Jurkat, Clone E6-1 (cell line): ENCODE measurements around the gene SGK2.
A peak's percentile ranks its signal among the peaks of the same experiment; 100 is the strongest.

ENCODE experiments used
- DNase-seq: peaks from one replicate; pipeline ENCODE4 v3.0.0-alpha.2; 2011; ENCODE audit warnings: low read depth, low spot score
- H3K4me3 ChIP-seq: 2 replicates; pipeline ENCODE4 v1.5.1; 2011; ENCODE audit warnings: mild to moderate bottlenecking, low read length, control low read depth, moderate library complexity

SGK2 gene

GRCh38 chr20:43550456-43550855 is 8.4 kb upstream of the SGK2 start:
- no peak for DNase-seq
- H3K4me3 ChIP-seq: no peak overlapping the region

- no peak overlapping the region for H3K4me3 ChIP-seq
- no peak for DNase-seq
Measured at GRCh38 chr20:43554369-43554768, 4.5 kb upstream of the SGK2 start.

DNA sequence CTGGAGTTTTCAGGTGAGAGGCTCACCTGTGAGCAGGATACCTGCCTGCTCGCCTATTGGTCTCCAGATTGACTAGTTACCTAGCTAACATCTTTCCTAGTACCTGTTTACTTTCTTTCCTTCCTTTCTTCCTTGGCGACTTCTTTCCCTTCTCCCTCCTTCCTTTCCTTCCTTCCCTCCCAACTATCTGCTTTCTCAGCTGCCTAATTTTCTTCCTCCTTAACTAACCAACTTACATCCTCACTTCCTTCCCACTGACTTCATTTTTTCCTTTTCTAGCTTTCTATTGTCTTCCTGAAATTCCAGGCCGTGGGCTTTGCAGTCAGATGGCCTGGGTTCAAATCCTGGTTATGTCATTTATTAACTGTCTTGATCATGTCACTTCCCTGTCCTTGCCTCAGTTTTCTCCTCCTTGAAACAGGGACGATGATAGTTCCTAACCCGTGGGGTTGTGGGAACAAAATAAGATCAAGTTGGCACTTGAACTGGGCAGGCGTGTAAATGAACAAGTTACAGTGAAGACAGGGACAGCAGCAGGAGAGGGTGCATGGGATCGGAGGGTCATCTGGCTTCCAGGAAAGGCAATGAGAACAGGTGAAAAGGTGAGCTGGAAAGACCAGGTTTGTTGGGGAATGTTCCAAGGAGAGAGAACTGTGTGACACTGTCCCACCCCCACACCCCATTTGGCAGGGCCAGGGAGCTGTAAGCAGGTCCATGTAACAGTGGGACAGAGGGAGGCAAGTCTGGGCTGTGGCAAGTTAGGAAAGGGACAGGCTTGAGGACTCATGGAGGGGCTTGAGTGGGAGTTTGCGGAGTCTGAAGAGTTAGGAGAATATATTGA is 540 bp downstream of the SGK2 start:
- no peak for DNase-seq
- no peak overlapping the region for H3K4me3 ChIP-seq

DNA sequence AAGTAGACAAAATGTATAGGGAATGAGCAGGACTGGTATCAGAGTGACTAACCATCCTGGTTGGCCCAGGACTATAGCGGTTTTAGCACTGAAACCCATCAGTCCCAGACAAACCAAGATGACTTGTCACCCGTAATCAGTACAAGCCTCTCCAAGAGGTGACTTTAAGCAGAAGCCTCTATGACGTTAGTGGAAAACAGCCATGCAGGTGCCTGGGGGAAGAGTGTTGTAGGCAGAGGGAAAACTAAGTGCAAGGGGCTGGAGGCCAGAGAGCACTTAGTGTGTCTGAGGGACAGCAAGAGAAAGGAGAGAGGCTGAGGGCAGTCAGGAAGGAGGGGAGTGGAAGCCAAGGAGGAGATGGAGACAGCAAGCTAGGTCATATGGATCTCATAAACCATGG is 2.1 kb downstream of the SGK2 start:
- H3K4me3 ChIP-seq: no peak overlapping the region
- no peak for DNase-seq

DNA sequence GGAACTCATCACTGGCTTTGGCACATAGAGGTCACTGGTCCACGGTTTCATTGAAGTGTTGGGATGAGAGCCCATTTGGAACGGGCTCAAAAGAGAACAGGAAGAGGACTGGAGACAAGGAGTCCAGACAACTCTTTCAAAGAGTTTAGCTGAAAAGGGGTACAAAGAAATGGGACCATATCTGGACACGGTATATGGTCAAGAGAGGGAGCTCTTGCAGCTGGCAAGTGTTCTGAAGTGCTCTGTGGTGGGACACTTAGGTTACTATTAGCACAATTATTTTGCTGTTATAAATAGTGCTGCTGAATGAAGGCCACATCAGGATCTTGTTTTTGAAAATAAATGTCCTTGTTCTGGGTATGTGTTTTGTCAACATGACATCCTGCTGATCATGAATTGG is 4.6 kb downstream of the SGK2 start:
- no peak overlapping the region for H3K4me3 ChIP-seq
- no peak for DNase-seq

- no peak for DNase-seq
- H3K4me3 ChIP-seq: no peak overlapping the region
Measured at GRCh38 chr20:43563991-43564390, 5.2 kb downstream of the SGK2 start.

- DNase-seq: no peak
- H3K4me3 ChIP-seq: no peak overlapping the region
Measured at GRCh38 chr20:43564455-43564854, 5.6 kb downstream of the SGK2 start.

DNA sequence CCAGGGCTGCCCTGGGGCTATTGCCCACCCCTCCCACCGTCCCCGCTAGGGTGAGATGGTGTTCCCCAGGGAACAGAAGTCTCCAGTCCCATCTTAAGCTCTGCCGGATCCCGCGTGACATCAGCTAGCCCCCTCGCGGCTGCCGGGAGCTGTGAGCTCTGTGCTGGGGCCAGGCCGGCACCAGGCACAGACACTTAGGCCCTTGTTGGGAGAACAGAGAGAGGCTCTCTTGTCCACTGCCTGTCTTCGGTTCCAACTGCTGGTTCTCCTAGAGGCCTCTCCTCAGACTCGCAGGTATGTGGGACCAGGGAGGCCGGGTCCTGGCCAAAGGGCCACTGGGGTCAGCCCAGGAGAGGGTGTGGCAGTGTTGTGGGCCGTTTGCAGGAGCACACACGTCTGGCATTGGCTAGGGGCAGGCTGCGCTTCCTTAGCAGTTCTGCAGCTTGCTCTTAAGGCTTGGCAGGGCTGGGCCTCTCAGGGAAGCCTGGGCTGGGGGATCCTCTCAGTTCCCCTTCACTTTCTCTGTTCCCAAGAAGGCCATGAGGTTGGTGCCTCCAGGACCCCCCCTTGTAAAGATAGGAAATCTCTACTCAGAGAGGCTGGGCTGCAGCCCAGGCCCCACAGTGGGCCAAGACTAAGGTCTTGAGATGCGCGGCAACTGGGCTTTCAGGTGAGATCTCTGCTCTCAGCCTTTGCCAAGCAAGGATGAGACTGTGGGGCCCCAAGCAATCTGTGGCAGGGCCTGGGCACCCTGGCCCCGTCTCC is 6.3 kb downstream of the SGK2 start:
- no peak for DNase-seq
- no peak overlapping the region for H3K4me3 ChIP-seq

GRCh38 chr20:43565758-43566104 is 6.9 kb downstream of the SGK2 start:
- H3K4me3 ChIP-seq: no peak overlapping the region
- DNase-seq: no peak

- H3K4me3 ChIP-seq: no peak overlapping the region
- no peak for DNase-seq
Measured at GRCh38 chr20:43567477-43567876, 8.7 kb downstream of the SGK2 start.

DNA sequence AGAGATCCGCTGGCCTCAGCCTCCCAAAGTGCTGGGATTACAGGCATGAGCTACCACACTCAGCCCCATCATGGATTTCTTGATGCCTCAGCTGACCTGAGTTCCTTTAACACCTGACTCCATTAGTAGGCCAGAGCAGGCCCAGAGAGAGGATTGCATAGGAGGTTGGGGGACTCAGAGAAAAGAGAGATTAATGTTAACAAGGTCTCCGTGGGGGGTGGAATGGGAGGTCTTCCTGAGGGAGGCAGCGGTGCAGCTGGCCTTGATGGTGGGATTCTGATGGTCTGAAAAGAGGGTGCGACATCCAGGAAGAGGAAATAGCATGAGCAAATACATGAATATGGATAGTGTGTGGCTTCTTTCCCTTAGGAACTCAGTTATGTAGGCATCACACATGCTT is 9.9 kb downstream of the SGK2 start:
- H3K4me3 ChIP-seq: no peak overlapping the region
- DNase-seq: no peak

DNA sequence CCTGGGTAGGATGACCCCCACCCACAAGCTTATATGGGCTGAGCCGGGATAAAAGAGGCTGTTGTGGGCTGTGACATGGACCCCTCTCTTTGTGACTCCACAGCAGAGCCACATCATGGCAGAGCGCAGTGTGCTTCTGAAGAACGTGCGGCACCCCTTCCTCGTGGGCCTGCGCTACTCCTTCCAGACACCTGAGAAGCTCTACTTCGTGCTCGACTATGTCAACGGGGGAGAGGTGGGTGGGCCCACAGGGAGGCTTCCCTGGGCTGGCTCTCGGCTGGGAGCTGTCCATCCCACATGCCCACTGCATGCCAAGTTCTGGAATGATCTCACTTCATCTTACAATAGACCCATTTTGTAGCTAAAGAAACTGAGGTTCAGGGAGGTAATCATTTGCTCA is 10.5 kb downstream of the SGK2 start:
- H3K4me3 ChIP-seq: no peak overlapping the region
- DNase-seq: no peak

DNA sequence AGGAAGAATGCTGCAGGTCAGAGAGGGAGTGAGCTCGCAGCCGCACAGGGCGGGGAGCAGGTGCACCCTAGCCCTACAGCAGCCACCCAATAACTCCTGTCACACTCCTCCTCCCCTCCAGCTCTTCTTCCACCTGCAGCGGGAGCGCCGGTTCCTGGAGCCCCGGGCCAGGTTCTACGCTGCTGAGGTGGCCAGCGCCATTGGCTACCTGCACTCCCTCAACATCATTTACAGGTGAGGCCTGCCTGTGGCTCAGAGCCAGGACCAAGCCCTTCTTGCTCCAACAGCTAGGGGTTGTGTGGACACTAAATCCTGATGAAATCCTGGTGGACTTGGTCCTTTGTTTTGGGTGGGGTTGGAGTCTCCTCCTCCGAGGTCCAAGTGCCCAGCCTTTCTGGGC is 11.7 kb downstream of the SGK2 start:
- H3K4me3 ChIP-seq: no peak overlapping the region
- DNase-seq: no peak

DNA sequence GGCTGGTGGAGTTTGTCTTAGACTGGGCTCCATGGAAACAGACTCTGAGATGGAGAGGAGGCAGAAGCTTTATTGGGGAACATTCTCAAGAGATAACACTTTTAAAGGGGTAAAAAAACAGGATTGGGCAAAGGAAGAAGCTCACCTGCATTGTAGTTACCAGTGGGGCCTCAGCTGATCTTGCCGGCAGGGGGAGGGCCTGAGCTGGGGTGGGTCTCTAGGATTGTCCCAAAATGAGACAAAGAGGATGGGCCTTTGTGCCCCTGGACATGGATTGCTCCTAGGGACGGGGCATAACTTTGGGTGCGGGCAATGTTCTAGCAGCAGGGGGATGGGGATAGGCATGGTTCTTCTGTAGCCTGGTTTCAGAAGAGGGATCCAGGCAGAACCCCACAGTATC is 12.5 kb downstream of the SGK2 start:
- no peak for DNase-seq
- H3K4me3 ChIP-seq: no peak overlapping the region

- no peak overlapping the region for H3K4me3 ChIP-seq
- no peak for DNase-seq
Measured at GRCh38 chr20:43571771-43572170, 12.9 kb downstream of the SGK2 start.

DNA sequence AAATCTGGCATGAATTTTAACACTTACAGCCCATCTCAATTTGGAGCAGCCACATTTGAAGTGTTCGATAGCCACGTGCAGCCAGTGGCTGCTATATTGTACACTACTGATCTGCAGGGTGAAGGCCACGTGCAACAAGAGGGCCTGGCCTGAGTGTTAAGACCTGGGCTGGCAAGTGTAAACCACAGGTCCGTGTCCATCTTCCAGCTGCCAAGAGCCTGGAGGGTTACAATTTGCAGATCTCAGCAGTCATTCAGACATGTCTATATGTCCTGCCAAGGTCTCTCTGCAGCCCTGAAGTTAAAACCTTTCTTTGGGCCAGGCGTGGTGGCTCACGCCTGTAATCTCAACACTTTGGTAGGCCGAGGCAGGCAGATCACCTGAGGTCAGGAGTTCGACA is 14.1 kb downstream of the SGK2 start:
- no peak overlapping the region for H3K4me3 ChIP-seq
- no peak for DNase-seq

DNA sequence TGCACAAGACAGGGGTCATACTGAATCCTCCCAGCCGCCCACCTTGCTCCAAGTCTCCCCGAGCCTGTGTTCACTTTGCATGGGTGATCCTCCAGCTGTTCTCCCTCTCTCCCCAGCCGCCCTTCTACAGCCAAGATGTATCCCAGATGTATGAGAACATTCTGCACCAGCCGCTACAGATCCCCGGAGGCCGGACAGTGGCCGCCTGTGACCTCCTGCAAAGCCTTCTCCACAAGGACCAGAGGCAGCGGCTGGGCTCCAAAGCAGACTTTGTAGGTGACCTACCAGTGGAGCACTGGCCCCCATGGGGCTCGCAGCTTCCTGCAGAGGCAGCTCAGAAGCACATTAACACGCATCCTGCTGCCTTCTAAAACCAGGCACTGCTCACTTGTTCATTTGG is 17.3 kb downstream of the SGK2 start:
- no peak for DNase-seq
- H3K4me3 ChIP-seq: no peak overlapping the region

DNA sequence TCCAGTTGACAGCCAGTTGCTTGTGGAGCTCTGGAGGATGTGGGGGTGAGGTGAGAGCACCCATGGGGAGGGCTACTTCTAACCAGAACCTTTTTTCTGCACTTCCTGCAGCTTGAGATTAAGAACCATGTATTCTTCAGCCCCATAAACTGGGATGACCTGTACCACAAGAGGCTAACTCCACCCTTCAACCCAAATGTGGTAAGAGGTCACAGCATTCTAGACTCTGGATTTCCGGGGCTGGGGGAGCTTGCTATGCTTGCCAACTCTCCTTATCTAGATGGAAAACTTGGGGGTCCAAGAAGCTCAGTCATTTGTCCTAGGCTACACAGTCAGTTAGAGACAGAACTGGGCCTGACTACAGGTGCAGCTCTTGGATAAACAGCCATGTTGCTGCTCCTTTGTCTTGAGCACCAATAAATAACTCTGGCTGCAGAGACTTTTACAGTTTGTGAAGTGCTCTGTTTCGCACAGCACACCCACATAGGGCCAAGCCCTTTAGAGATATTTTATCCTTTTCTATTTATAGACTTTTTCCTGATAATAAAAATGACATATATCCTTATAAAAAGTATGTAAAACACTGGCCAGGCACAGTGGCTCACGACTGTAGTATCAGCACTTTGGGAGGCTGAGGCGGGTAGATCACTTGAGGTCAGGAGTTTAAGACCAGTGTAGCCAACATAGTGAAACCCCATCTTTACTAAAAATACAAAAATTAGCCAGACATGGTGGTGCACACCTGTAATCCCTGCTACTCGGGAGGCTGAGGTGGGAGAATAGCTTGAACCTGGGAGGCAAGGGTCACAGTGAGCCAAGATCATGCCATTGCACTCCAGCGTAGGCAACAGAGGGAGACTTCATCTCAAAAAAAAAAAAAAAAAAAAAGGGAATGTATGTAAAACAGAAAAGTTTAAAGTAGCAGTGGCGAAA is 21.3 kb downstream of the SGK2 start:
- no peak overlapping the region for H3K4me3 ChIP-seq
- peak; percentile 8 for DNase-seq

DNA sequence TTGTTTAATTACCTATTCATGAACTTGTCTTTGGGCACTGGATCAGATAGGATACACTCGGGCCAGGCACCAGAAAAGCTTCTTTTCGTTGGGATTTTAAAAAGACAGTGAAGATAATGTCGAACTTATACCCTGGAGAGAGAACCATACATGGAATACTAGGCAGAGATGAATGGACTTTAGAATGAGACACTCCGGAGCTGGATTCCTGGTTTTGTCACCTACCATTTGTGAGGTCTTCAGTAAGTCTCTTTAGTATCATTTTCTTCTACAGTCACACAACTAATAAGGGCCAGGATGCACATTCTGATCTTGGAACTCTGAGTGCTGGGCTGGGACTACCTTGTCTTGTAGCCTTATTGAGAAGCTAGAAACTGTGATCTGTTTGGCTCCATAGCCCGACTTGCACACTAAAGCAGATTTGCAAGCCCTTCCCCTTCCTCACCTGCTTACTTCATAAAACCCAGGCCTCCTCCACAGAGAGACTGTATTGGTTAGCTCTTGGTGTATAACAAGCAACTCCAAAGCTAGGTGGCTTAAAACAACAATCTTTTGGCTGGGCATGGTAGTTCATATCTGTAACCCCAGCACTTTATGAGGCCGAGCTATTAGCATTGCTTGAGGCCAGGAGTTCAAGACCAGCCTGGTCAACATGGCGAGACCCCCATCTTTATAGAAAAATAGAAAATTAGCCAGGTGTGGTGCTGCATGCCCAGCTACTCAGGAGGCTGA is 24.5 kb downstream of the SGK2 start:
- no peak overlapping the region for H3K4me3 ChIP-seq
- no peak for DNase-seq
